KMS-11 (cell line): ENCODE results near the gene FREM3.

ENCODE experiments used
- H2AFZ ChIP-seq: fragments of 200-600 bp; sonication (generic); 2 replicates; pipeline ENCODE4 v1.6.1; 2016; ENCODE audit warnings: antibody characterized with exemption, mixed run types, low read depth
- H3K27ac ChIP-seq: fragments of 200-600 bp; sonication (generic); 2 replicates; pipeline ENCODE4 v1.6.1; 2016; ENCODE audit warnings: mild to moderate bottlenecking, mixed run types
- H3K27me3 ChIP-seq: fragments of 200-600 bp; sonication (generic); 2 replicates; pipeline ENCODE4 v1.6.1; 2017; ENCODE audit warnings: mild to moderate bottlenecking, low read depth, mixed run types, moderate library complexity; ENCODE audit not compliant: insufficient read depth
- H3K36me3 ChIP-seq: fragments of 200-600 bp; sonication (generic); 2 replicates; pipeline ENCODE4 v1.6.1; 2017; ENCODE audit warnings: mild to moderate bottlenecking, mixed run types; ENCODE audit not compliant: insufficient read depth
- H3K4me1 ChIP-seq: fragments of 200-600 bp; sonication (generic); 2 replicates; pipeline ENCODE4 v1.6.1; 2016; ENCODE audit warnings: mild to moderate bottlenecking, low read depth, mixed run types; ENCODE audit not compliant: poor library complexity, severe bottlenecking
- H3K4me2 ChIP-seq: fragments of 200-600 bp; sonication (generic); 2 replicates; pipeline ENCODE4 v1.7.0; 2016; ENCODE audit warnings: mild to moderate bottlenecking, mixed run types
- H3K4me3 ChIP-seq: fragments of 200-600 bp; sonication (generic); IDR thresholded peaks from 2 replicates; pipeline ENCODE4 v1.6.1; 2017; ENCODE audit warnings: low read depth, low read length, mixed read lengths; ENCODE audit not compliant: insufficient read depth
- H3K79me2 ChIP-seq: fragments of 200-600 bp; sonication (generic); 2 replicates; pipeline ENCODE4 v1.6.1; 2016; ENCODE audit warnings: low read depth, mixed run types; ENCODE audit not compliant: insufficient read depth
- H3K9ac ChIP-seq: fragments of 200-600 bp; sonication (generic); 2 replicates; pipeline ENCODE4 v1.6.1; 2016; ENCODE audit warnings: mild to moderate bottlenecking, mixed run types
- H4K20me1 ChIP-seq: fragments of 200-600 bp; sonication (generic); 2 replicates; pipeline ENCODE4 v1.6.1; 2016; ENCODE audit warnings: mild to moderate bottlenecking, mixed run types; ENCODE audit not compliant: insufficient read depth
- CTCF ChIP-seq: fragments of 200-600 bp; sonication (generic); conservative IDR thresholded peaks from 2 replicates; pipeline ENCODE4 v1.6.1; 2017; ENCODE audit warnings: low read depth, mild to moderate bottlenecking, antibody characterized with exemption, low read length, moderate library complexity, mixed read lengths

FREM3 gene

GRCh38 chr4:143700416-143701352 lies at the start of gene FREM3:
FREM3 (minus strand) TSS chr4:143700675; CDS start chr4:143700675, 0 bp downstream.
- Histone ChIP-seq H3K27ac (no peak within 1 kb of the TSS), H2AFZ (peak within 1 kb of the TSS; percentile 32; the same call in 1 of the 2 replicates), H3K36me3 (no peaks in the 10 kb centered on the region), H3K27me3 (no peaks in the 10 kb centered on the region), H3K79me2 (no peaks in the 10 kb centered on the region), H3K4me2 (peak within 1 kb of the TSS; percentile 40), H4K20me1 (no peaks in the 10 kb centered on the region), H3K4me3 (no peak within 1 kb of the TSS), H3K9ac (no peak within 1 kb of the TSS), H3K4me1 (peaks cover 6% of the 10 kb centered on the region)
- no peak for TF ChIP-seq CTCF

GRCh38 chr4:143745874-143746273 lies 45.4 kb upstream of the FREM3 start:
- no peak for TF ChIP-seq CTCF
- no peaks in the 10 kb centered on the region for H3K79me2 ChIP-seq
- H3K36me3 ChIP-seq = no peaks in the 10 kb centered on the region
- no peak overlapping the region for H2AFZ ChIP-seq
- no peaks in the 10 kb centered on the region for H4K20me1 ChIP-seq
- no peaks in the 10 kb centered on the region for H3K4me1 ChIP-seq
- no peak overlapping the region for H3K9ac ChIP-seq
- no peak overlapping the region for H3K27ac ChIP-seq
- H3K4me2 ChIP-seq = no peak overlapping the region
- no peaks in the 10 kb centered on the region for H3K27me3 ChIP-seq
- H3K4me3 ChIP-seq = no peak overlapping the region

GRCh38 chr4:143743591-143743990 lies 43.1 kb upstream of the FREM3 start:
- Histone ChIP-seq H3K36me3 (no peaks in the 10 kb centered on the region), H3K27ac (no peak overlapping the region), H3K79me2 (no peaks in the 10 kb centered on the region), H4K20me1 (no peaks in the 10 kb centered on the region), H3K4me1 (no peaks in the 10 kb centered on the region), H3K4me3 (no peak overlapping the region), H3K4me2 (no peak overlapping the region), H2AFZ (no peak overlapping the region), H3K9ac (no peak overlapping the region), H3K27me3 (no peaks in the 10 kb centered on the region)
- TF ChIP-seq CTCF = no peak

GRCh38 chr4:143742834-143743233 lies 42.4 kb upstream of the FREM3 start:
- Histone ChIP-seq H3K27me3 (no peaks in the 10 kb centered on the region), H3K79me2 (no peaks in the 10 kb centered on the region), H3K4me1 (no peaks in the 10 kb centered on the region), H3K4me3 (no peak overlapping the region), H3K36me3 (no peaks in the 10 kb centered on the region), H4K20me1 (no peaks in the 10 kb centered on the region), H3K4me2 (no peak overlapping the region), H3K27ac (no peak overlapping the region), H2AFZ (no peak overlapping the region), H3K9ac (no peak overlapping the region)
- TF ChIP-seq CTCF = no peak
